DOHH2 (cell line): Measurements from ENCODE around the gene PTPN4.

Experiments
- H3F3A ChIP-seq: fragments of 200-600 bp; sonication (generic), shearing (Covaris generic); 2 replicates; pipeline ENCODE4 v1.6.0; 2016; ENCODE audit warnings: antibody characterized with exemption, mild to moderate bottlenecking; ENCODE audit not compliant: control insufficient read depth, insufficient read depth
- H3K27ac ChIP-seq: fragments of 200-600 bp; sonication (generic); 2 replicates; pipeline ENCODE4 v1.5.1; 2014; ENCODE audit warnings: low read depth, mild to moderate bottlenecking, low read length, moderate library complexity
- H3K27me3 ChIP-seq: fragments of 200-600 bp; sonication (generic); 2 replicates; pipeline ENCODE4 v1.6.1; 2014; ENCODE audit warnings: mild to moderate bottlenecking, low read length, mixed read lengths; ENCODE audit not compliant: control insufficient read depth
- H3K36me3 ChIP-seq: fragments of 200-600 bp; sonication (generic); 2 replicates; pipeline ENCODE4 v1.6.1; 2014; ENCODE audit warnings: mild to moderate bottlenecking, low read length, moderate library complexity, mixed read lengths; ENCODE audit not compliant: control insufficient read depth
- H3K4me1 ChIP-seq: fragments of 200-600 bp; sonication (generic); 2 replicates; pipeline ENCODE4 v1.6.1; 2014; ENCODE audit warnings: mild to moderate bottlenecking, low read length, mixed read lengths; ENCODE audit not compliant: control insufficient read depth
- H3K4me2 ChIP-seq: fragments of 200-600 bp; sonication (generic); 2 replicates; pipeline ENCODE4 v1.6.0; 2014; ENCODE audit warnings: mild to moderate bottlenecking, low read length, moderate library complexity
- H3K4me3 ChIP-seq: fragments of 200-600 bp; sonication (generic); 2 replicates; pipeline ENCODE4 v1.5.1; 2014; ENCODE audit warnings: mild to moderate bottlenecking, low read length, mixed read lengths
- H3K79me2 ChIP-seq: fragments of 200-600 bp; sonication (generic); 2 replicates; pipeline ENCODE4 v1.6.1; 2014; ENCODE audit warnings: mild to moderate bottlenecking, low read length, mixed read lengths; ENCODE audit not compliant: control insufficient read depth
- H3K9me2 ChIP-seq: fragments of 200-600 bp; sonication (generic); replicated peaks from 2 replicates; pipeline ENCODE4 v1.6.1; 2014; ENCODE audit warnings: mild to moderate bottlenecking, low read length, mixed read lengths; ENCODE audit not compliant: control insufficient read depth
- H3K9me3 ChIP-seq: fragments of 200-600 bp; sonication (generic); 2 replicates; pipeline ENCODE4 v1.6.1; 2014; ENCODE audit warnings: antibody characterized with exemption, low read length, mixed read lengths; ENCODE audit not compliant: control insufficient read depth, insufficient read depth
- H4K20me1 ChIP-seq: fragments of 200-600 bp; sonication (generic); 2 replicates; pipeline ENCODE4 v1.6.0; 2014; ENCODE audit warnings: low read depth, mild to moderate bottlenecking, antibody characterized with exemption, low read length, moderate library complexity; ENCODE audit not compliant: control insufficient read depth, insufficient read depth
- CTCF ChIP-seq: fragments of 200-600 bp; sonication (generic); IDR thresholded peaks from one replicate; pipeline ENCODE4 v1.5.1; 2014; ENCODE audit warnings: antibody characterized with exemption, mild to moderate bottlenecking, low read depth, low read length; ENCODE audit not compliant: poor library complexity, severe bottlenecking
- EZH2phosphoT487 ChIP-seq: fragments of 200-600 bp; sonication (generic); IDR thresholded peaks from 2 replicates; pipeline ENCODE4 v1.6.1; 2017; ENCODE audit warnings: borderline replicate concordance, mild to moderate bottlenecking, antibody characterized with exemption, low read length, moderate library complexity, mixed read lengths

The PTPN4 gene, protein sequence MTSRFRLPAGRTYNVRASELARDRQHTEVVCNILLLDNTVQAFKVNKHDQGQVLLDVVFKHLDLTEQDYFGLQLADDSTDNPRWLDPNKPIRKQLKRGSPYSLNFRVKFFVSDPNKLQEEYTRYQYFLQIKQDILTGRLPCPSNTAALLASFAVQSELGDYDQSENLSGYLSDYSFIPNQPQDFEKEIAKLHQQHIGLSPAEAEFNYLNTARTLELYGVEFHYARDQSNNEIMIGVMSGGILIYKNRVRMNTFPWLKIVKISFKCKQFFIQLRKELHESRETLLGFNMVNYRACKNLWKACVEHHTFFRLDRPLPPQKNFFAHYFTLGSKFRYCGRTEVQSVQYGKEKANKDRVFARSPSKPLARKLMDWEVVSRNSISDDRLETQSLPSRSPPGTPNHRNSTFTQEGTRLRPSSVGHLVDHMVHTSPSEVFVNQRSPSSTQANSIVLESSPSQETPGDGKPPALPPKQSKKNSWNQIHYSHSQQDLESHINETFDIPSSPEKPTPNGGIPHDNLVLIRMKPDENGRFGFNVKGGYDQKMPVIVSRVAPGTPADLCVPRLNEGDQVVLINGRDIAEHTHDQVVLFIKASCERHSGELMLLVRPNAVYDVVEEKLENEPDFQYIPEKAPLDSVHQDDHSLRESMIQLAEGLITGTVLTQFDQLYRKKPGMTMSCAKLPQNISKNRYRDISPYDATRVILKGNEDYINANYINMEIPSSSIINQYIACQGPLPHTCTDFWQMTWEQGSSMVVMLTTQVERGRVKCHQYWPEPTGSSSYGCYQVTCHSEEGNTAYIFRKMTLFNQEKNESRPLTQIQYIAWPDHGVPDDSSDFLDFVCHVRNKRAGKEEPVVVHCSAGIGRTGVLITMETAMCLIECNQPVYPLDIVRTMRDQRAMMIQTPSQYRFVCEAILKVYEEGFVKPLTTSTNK

GRCh38 chr2:119759451-119760236, at the start of gene PTPN4:
TSS of gene PTPN4 (plus strand) at chr2:119759922. CDS start at chr2:119809854, 49,932 bp downstream.
- peaks cover 3% of the 10 kb centered on the region; the same call in 1 of the 2 replicates for H3F3A ChIP-seq
- H3K4me1 ChIP-seq: peaks cover 31% of the 10 kb centered on the region
- no peak for TF ChIP-seq CTCF
- no peak for TF ChIP-seq EZH2phosphoT487
- H3K9me3 ChIP-seq: no peaks in the 10 kb centered on the region
- no peaks in the 10 kb centered on the region; the same call in 1 of the 2 replicates for H3K27me3 ChIP-seq
- H3K36me3 ChIP-seq: no peaks in the 10 kb centered on the region
- H4K20me1 ChIP-seq: peaks cover 9% of the 10 kb centered on the region
- no peaks in the 10 kb centered on the region for H3K9me2 ChIP-seq
- peak within 1 kb of the TSS; percentile 91 for H3K4me2 ChIP-seq
- peak within 1 kb of the TSS; percentile 94 for H3K4me3 ChIP-seq
- peaks cover 45% of the 10 kb centered on the region for H3K79me2 ChIP-seq
- peak within 1 kb of the TSS; percentile 75 for H3K27ac ChIP-seq

GRCh38 chr2:119710281-119710680, 49.4 kb upstream of the PTPN4 start:
- no peaks in the 10 kb centered on the region for H3K79me2 ChIP-seq
- H3K27me3 ChIP-seq: no peaks in the 10 kb centered on the region
- H3K36me3 ChIP-seq: no peaks in the 10 kb centered on the region
- H3K4me1 ChIP-seq: no peaks in the 10 kb centered on the region
- no peaks in the 10 kb centered on the region for H3K9me2 ChIP-seq
- no peaks in the 10 kb centered on the region for H3K9me3 ChIP-seq
- H3K4me3 ChIP-seq: no peak overlapping the region
- H4K20me1 ChIP-seq: no peaks in the 10 kb centered on the region
- no peak overlapping the region for H3K4me2 ChIP-seq
- no peak overlapping the region for H3K27ac ChIP-seq
- no peak for TF ChIP-seq EZH2phosphoT487
- no peak for TF ChIP-seq CTCF
- no peaks in the 10 kb centered on the region for H3F3A ChIP-seq

- H3F3A ChIP-seq: no peaks in the 10 kb centered on the region
- no peak overlapping the region for H3K4me3 ChIP-seq
- no peaks in the 10 kb centered on the region for H4K20me1 ChIP-seq
- no peaks in the 10 kb centered on the region for H3K36me3 ChIP-seq
- no peaks in the 10 kb centered on the region for H3K9me3 ChIP-seq
- no peak for TF ChIP-seq EZH2phosphoT487
- TF ChIP-seq CTCF: no peak
- H3K27me3 ChIP-seq: no peaks in the 10 kb centered on the region
- no peak overlapping the region for H3K27ac ChIP-seq
- no peak overlapping the region for H3K4me2 ChIP-seq
- H3K9me2 ChIP-seq: no peaks in the 10 kb centered on the region
- H3K79me2 ChIP-seq: no peaks in the 10 kb centered on the region
- H3K4me1 ChIP-seq: no peaks in the 10 kb centered on the region
These were observed 48.4 kb upstream of the PTPN4 start for GRCh38 chr2:119711352-119711751.
